ENCODE measurements around the gene PTPN11.
"Not testable (repeated sequence)": the region's sequence is repeated elsewhere in the genome, so short reads cannot be mapped to it uniquely, and the experiment has no call there.

Gene PTPN11

GRCh38 chr12:112418608-112419296, at the start of gene PTPN11:
Gene PTPN11 (plus strand): TSS chr12:112418947. CDS start chr12:112419112, 165 bp downstream.
- DNase-seq (ENCODE audit: low read depth in 2 of 2) = peak; percentile 80 to 87

- no peak for DNase-seq (ENCODE audit: low read depth in 2 of 2)
Measured at GRCh38 chr12:112370199-112370598, 48.5 kb upstream of the PTPN11 start.

GRCh38 chr12:112370868-112371510, 47.8 kb upstream of the PTPN11 start:
- no peak for DNase-seq (ENCODE audit: low read depth in 2 of 2)

GRCh38 chr12:112374166-112374740, 44.5 kb upstream of the PTPN11 start:
- no peak for DNase-seq (ENCODE audit: low read depth in 2 of 2)

GRCh38 chr12:112375105-112375504, 43.6 kb upstream of the PTPN11 start:
- DNase-seq (ENCODE audit: low read depth in 2 of 2) = no peak

GRCh38 chr12:112380663-112381405, 37.9 kb upstream of the PTPN11 start:
- DNase-seq (ENCODE audit: low read depth in 2 of 2) = no peak

- peak in 1 of 2 donors; percentile 7 for DNase-seq (ENCODE audit: low read depth in 2 of 2)
Measured at GRCh38 chr12:112381406-112381882, 37.3 kb upstream of the PTPN11 start.

- DNase-seq (ENCODE audit: low read depth in 2 of 2) = peak; percentile 83 to 92
Measured at GRCh38 chr12:112381883-112382796, 36.6 kb upstream of the PTPN11 start, which contains the start of gene HECTD4. Gene HECTD4 (minus strand): TSS chr12:112382431. CDS start chr12:112382128, 303 bp downstream.

GRCh38 chr12:112382866-112383265, 35.9 kb upstream of the PTPN11 start:
- DNase-seq (ENCODE audit: low read depth in 2 of 2) = no peak

- no peak for DNase-seq (ENCODE audit: low read depth in 2 of 2)
Measured at GRCh38 chr12:112386726-112387125, 32.0 kb upstream of the PTPN11 start.

- DNase-seq (ENCODE audit: low read depth in 2 of 2) = no peak
Measured at GRCh38 chr12:112389228-112389627, 29.5 kb upstream of the PTPN11 start.

- DNase-seq (ENCODE audit: low read depth in 2 of 2) = not testable (repeated sequence)
Measured at GRCh38 chr12:112389922-112390654, 28.7 kb upstream of the PTPN11 start.

GRCh38 chr12:112393328-112393727, 25.4 kb upstream of the PTPN11 start:
- no peak for DNase-seq (ENCODE audit: low read depth in 2 of 2)

GRCh38 chr12:112401054-112401453, 17.7 kb upstream of the PTPN11 start:
- no peak for DNase-seq (ENCODE audit: low read depth in 2 of 2)

GRCh38 chr12:112401903-112402498, 16.7 kb upstream of the PTPN11 start:
- DNase-seq (ENCODE audit: low read depth in 2 of 2) = no peak

- DNase-seq (ENCODE audit: low read depth in 2 of 2) = no peak
Measured at GRCh38 chr12:112406519-112407488, 11.9 kb upstream of the PTPN11 start.

GRCh38 chr12:112407683-112408082, 11.1 kb upstream of the PTPN11 start:
- DNase-seq (ENCODE audit: low read depth in 2 of 2) = not testable (repeated sequence)

GRCh38 chr12:112408621-112409020, 10.1 kb upstream of the PTPN11 start:
- no peak for DNase-seq (ENCODE audit: low read depth in 2 of 2)

All from stimulated activated CD8-positive, alpha-beta memory T cell treated with anti-CD3 and anti-CD28 coated beads, Interleukin-2, amount 100 ng/mL, for 1 hour (primary cell).